ENCODE data around the gene EWSR1. TPM values are rescaled to one million over a fixed set of nuclear protein-coding genes. Genes with fewer than 3 reads are reported as not detected.

The EWSR1 gene
- polyA plus RNA-seq, 6 donors from 2014 or later = 175 to 252 (median 194) TPM

- Mint-ChIP-seq H3K4me3 (no peak overlapping the region), H3K27ac (peak overlapping the region in 2 of 6 donors; percentile 49 to 85), H3K27me3 (no peaks in the 10 kb centered on the region), H3K4me1 (peaks cover 0 to 14% (median 4%) of the 10 kb centered on the region in 3 donors), H3K36me3 (peaks cover 24 to 36% of the 10 kb centered on the region in 2 donors), H3K9me3 (no peaks in the 10 kb centered on the region)
- DNase-seq (no peak), ATAC-seq (ENCODE audit: low read depth in 2 of 2) (no peak)
Measured at GRCh38 chr22:29346659-29347058, 78.6 kb downstream of the EWSR1 start.

GRCh38 chr22:29348041-29348440 is 80.0 kb downstream of the EWSR1 start:
- no peak overlapping the region for H3K27ac Mint-ChIP-seq
- no peaks in the 10 kb centered on the region for H3K27me3 Mint-ChIP-seq
- DNase-seq (no peak), ATAC-seq (ENCODE audit: low read depth in 2 of 2) (no peak)
- H3K36me3 Mint-ChIP-seq = peaks cover 26 to 33% of the 10 kb centered on the region in 2 donors
- H3K4me3 Mint-ChIP-seq = no peak overlapping the region
- no peaks in the 10 kb centered on the region for H3K9me3 Mint-ChIP-seq
- peaks cover 0 to 11% (median 4%) of the 10 kb centered on the region in 3 donors for H3K4me1 Mint-ChIP-seq

GRCh38 chr22:29348956-29349355 is 80.9 kb downstream of the EWSR1 start:
- no peaks in the 10 kb centered on the region for H3K27me3 Mint-ChIP-seq
- peaks cover 26 to 31% of the 10 kb centered on the region in 2 donors for H3K36me3 Mint-ChIP-seq

More at GRCh38 chr22:29348956-29349355, 80.9 kb downstream of the EWSR1 start:
- Mint-ChIP-seq H3K4me3 (no peak overlapping the region), H3K27ac (peak overlapping the region in 5 of 6 donors; percentile 23 to 67 (median 37)), H3K9me3 (no peaks in the 10 kb centered on the region), H3K4me1 (peaks cover 0 to 10% (median 4%) of the 10 kb centered on the region in 3 donors)
- DNase-seq (no peak), ATAC-seq (ENCODE audit: low read depth in 2 of 2) (no peak)

Other genes with a start within 250 kb of the EWSR1 start
- gene C22orf31, start 206.4 kb upstream of the EWSR1 start, polyA plus RNA-seq (ENCODE audit: low read depth in 6 of 6) = not detected
- gene KREMEN1, start 195.2 kb upstream of the EWSR1 start, polyA plus RNA-seq (ENCODE audit: low read depth in 6 of 6) = under 1 TPM in 2 of 6 donors, not detected in 4; 0.12 to 0.20 TPM
- not detected for gene EMID1, start 62.4 kb upstream of the EWSR1 start, polyA plus RNA-seq (ENCODE audit: low read depth in 6 of 6)
- 1 to 10 TPM in 4 of 6 donors, under 1 TPM in 1, not detected in 1; 0.72 to 4.2 (median 2.9) TPM for gene RHBDD3, start 287 bp upstream of the EWSR1 start, polyA plus RNA-seq (ENCODE audit: low read depth in 6 of 6)
- 1 to 10 TPM in 3 of 6 donors, under 1 TPM in 2, not detected in 1; 0.39 to 1.2 (median 1.0) TPM for gene GAS2L1, start 38.4 kb downstream of the EWSR1 start, polyA plus RNA-seq (ENCODE audit: low read depth in 6 of 6)
- not detected for gene RASL10A, start 47.4 kb downstream of the EWSR1 start, polyA plus RNA-seq (ENCODE audit: low read depth in 6 of 6)
- 10 to 100 TPM; 27.4 to 72.0 (median 42.5) TPM for gene AP1B1, start 120.3 kb downstream of the EWSR1 start, polyA plus RNA-seq (ENCODE audit: low read depth in 6 of 6)
- gene RFPL1, start 170.3 kb downstream of the EWSR1 start, polyA plus RNA-seq (ENCODE audit: low read depth in 6 of 6) = not detected
- under 1 TPM in 1 of 6 donors, not detected in 5; 0.09 TPM for gene NEFH, start 211.9 kb downstream of the EWSR1 start, polyA plus RNA-seq (ENCODE audit: low read depth in 6 of 6)